Naive thymus-derived CD4-positive, alpha-beta T cell (primary cell): ENCODE measurements around the gene RSRC1. TPM values are rescaled to one million over a fixed set of nuclear protein-coding genes. Genes with fewer than 3 reads are reported as not detected.
"Not testable (repeated sequence)": the region's sequence is repeated elsewhere in the genome, so short reads cannot be mapped to it uniquely, and the experiment has no call there.

ENCODE experiments used
- ATAC-seq: fragments of 150-1000 bp; cut with Tn5 transposase; 2 replicates; pipeline ENCODE4 v1.10.0; 2021; ENCODE audit warnings: mild to moderate bottlenecking, moderate library complexity
- CTCF ChIA-PET: fragments of 350-600 bp; sonication (Branson Sonifier 250); formaldehyde crosslinking; loops from one replicate; lab custom pipeline; 2021; ENCODE audit warnings: antibody characterized with exemption; lab: Charles Lee
- POLR2A ChIA-PET: fragments of 350-600 bp; sonication (Branson Sonifier 250); formaldehyde crosslinking; loops from one replicate; lab custom pipeline; 2021; ENCODE audit warnings: antibody characterized with exemption, inconsistent platforms; lab: Charles Lee
- DNase-seq, 9 donors: peaks; one replicate each; pipeline versions ENCODE4 v3.0.0 to v3.0.0-alpha.2; 2020 to 2022; ENCODE audit warnings: mixed read lengths in 1 of 9
- H3K27ac ChIP-seq: one replicate; pipeline ENCODE4 v1.7.0; 2013; ENCODE audit warnings: mild to moderate bottlenecking, low read depth, low read length, moderate library complexity
- H3K27me3 ChIP-seq, 2 donors: one replicate each; pipeline ENCODE4 v1.7.0; 2013; ENCODE audit warnings: low read length in 2 of 2, mild to moderate bottlenecking in 2 of 2, moderate library complexity in 2 of 2; ENCODE audit not compliant: control insufficient read depth in 2 of 2, insufficient read depth in 2 of 2
- H3K36me3 ChIP-seq, 3 experiments: 1 replicate in 2 of 3; 2 replicates in 1 of 3; pipeline ENCODE4 v1.7.0; 2013; ENCODE audit warnings: low read length in 3 of 3, mild to moderate bottlenecking in 3 of 3, moderate library complexity in 1 of 3; ENCODE audit not compliant: insufficient read depth in 3 of 3, control insufficient read depth in 2 of 3
- H3K4me1 ChIP-seq, 2 donors: one replicate each; pipeline ENCODE4 v1.7.0; 2013; ENCODE audit warnings: low read length in 2 of 2, mild to moderate bottlenecking in 2 of 2, moderate library complexity in 1 of 2; ENCODE audit not compliant: control insufficient read depth in 2 of 2, insufficient read depth in 2 of 2
- H3K4me3 ChIP-seq: 2 replicates; pipeline ENCODE4 v1.7.0; 2013; ENCODE audit warnings: mild to moderate bottlenecking, low read length
- H3K9me3 ChIP-seq, 3 experiments: 1 replicate in 2 of 3; 2 replicates in 1 of 3; pipeline ENCODE4 v1.7.0; 2013; ENCODE audit warnings: low read length in 3 of 3; ENCODE audit not compliant: control insufficient read depth in 2 of 3
- H3K27ac Mint-ChIP-seq, 9 donors: one replicate each; pipeline ENCODE4 v1.8.0; 2020 to 2022; ENCODE audit warnings: mixed read lengths in 9 of 9, mild to moderate bottlenecking in 8 of 9, moderate library complexity in 5 of 9, inconsistent platforms in 2 of 9
- H3K27me3 Mint-ChIP-seq, 5 donors: one replicate each; pipeline ENCODE4 v1.8.0; 2021 to 2022; ENCODE audit warnings: mixed read lengths in 5 of 5, mild to moderate bottlenecking in 1 of 5
- H3K36me3 Mint-ChIP-seq, 5 donors: one replicate each; pipeline ENCODE4 v1.8.0; 2020 to 2022; ENCODE audit warnings: mixed read lengths in 5 of 5, mild to moderate bottlenecking in 3 of 5, inconsistent platforms in 1 of 5
- H3K4me1 Mint-ChIP-seq, 7 donors: one replicate each; pipeline ENCODE4 v1.8.0; 2020 to 2022; ENCODE audit warnings: mixed read lengths in 7 of 7, mild to moderate bottlenecking in 3 of 7, inconsistent platforms in 1 of 7
- H3K4me3 Mint-ChIP-seq, 10 donors: one replicate each; pipeline ENCODE4 v1.8.0; 2020 to 2022; ENCODE audit warnings: mild to moderate bottlenecking in 10 of 10, mixed read lengths in 10 of 10, moderate library complexity in 6 of 10, inconsistent platforms in 2 of 10
- H3K9me3 Mint-ChIP-seq, 11 donors: one replicate each; pipeline ENCODE4 v1.8.0; 2020 to 2022; ENCODE audit warnings: mixed read lengths in 11 of 11, mild to moderate bottlenecking in 4 of 11, inconsistent platforms in 1 of 11, moderate library complexity in 1 of 11
- intact Hi-C, 2 donors: fragments of 100-400 bp; cut with micrococcal nuclease; formaldehyde crosslinking; loops; one replicate each; pipeline ENCODE4 v1.15.1; 2023
- polyA plus RNA-seq, 2 donors: library from polyadenylated mRNA; unstranded; fragments of 300-500 nt; fragmentation: Illumina TruSeq; gene quantifications; one replicate each; pipeline ENCODE4 v1.2.3, GENCODE V29; 2021
- total RNA-seq, 6 experiments: library from RNA in 5 of 6; stranded (reverse) in 5 of 6; gene quantifications; 1 replicate in 5 of 6; 2 replicates in 1 of 6; pipeline ENCODE4 v1.2.3 and lab custom pipeline; 2021 to 2026

Gene RSRC1
- total and polyA plus RNA-seq, 7 experiments from 2014 or later: 30.0 to 45.0 (median 37.4) TPM

DNA sequence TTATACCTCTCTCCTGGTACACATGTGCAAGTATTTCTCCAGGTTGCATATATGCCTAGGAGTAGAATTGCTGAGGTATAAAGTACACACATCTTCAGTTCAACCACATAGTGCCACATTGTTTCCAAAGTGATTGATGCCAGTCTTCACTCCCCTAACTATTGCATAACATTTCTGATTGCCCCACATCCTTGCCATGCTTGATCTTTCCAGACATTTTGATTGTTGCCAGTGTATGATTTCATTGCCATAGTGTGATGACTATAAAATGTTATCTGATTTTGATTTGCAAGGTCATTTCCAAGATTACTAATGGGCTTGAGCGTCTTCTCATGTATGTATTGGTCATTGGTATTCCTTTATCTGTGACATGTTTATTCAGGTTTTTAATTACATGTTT lies 400.0 kb downstream of the RSRC1 start:
- ChIA-PET CTCF (no interaction called here), POLR2A (no interaction called here)
- Histone ChIP-seq H3K4me3 (no peak overlapping the region), H3K27ac (no peak overlapping the region), H3K4me1 (no peaks in the 10 kb centered on the region), H3K36me3 (no peaks in the 10 kb centered on the region), H3K9me3 (no peaks in the 10 kb centered on the region), H3K27me3 (no peaks in the 10 kb centered on the region)
- H3K4me1 Mint-ChIP-seq: peaks cover 0 to 6% (median 0%) of the 10 kb centered on the region in 7 donors
- H3K27me3 Mint-ChIP-seq: no peaks in the 10 kb centered on the region
- intact Hi-C loops: no loop called here
- peaks cover 0 to 35% (median 17%) of the 10 kb centered on the region in 5 donors for H3K36me3 Mint-ChIP-seq
- ATAC-seq: no peak
- DNase-seq: no peak
- H3K27ac Mint-ChIP-seq: no peak overlapping the region
- H3K9me3 Mint-ChIP-seq: peaks cover 8 to 38% (median 18%) of the 10 kb centered on the region in 11 donors
- no peak overlapping the region for H3K4me3 Mint-ChIP-seq

DNA sequence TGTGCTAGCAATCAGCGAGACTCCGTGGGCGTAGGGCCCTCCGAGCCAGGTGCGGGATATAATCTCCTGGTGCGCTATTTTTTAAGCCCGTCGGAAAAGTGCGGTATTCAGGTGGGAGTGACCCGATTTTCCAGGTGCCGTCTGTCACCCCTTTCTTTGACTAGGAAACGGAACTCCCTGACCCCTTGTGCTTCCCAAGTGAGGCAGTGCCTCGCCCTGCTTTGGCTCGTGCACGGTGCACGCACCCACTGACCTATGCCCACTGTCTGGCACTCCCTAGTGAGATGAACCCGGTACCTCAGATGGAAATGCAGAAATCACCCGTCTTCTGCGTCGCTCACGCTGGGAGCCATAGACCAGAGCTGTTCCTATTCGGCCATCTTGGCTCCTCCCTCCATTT lies 406.8 kb downstream of the RSRC1 start:
- CTCF ChIA-PET, H3K36me3 ChIP-seq, H3K27me3 ChIP-seq, POLR2A ChIA-PET, H3K27me3 Mint-ChIP-seq, intact Hi-C loops, DNase-seq, H3K4me3 ChIP-seq, H3K4me3 Mint-ChIP-seq, H3K4me1 Mint-ChIP-seq, H3K4me1 ChIP-seq, ATAC-seq, H3K27ac ChIP-seq, H3K27ac Mint-ChIP-seq, H3K9me3 ChIP-seq: not testable (repeated sequence)
- peaks cover 0 to 22% (median 9%) of the 10 kb centered on the region in 5 donors for H3K36me3 Mint-ChIP-seq
- peaks cover 3 to 25% (median 16%) of the 10 kb centered on the region in 11 donors for H3K9me3 Mint-ChIP-seq

DNA sequence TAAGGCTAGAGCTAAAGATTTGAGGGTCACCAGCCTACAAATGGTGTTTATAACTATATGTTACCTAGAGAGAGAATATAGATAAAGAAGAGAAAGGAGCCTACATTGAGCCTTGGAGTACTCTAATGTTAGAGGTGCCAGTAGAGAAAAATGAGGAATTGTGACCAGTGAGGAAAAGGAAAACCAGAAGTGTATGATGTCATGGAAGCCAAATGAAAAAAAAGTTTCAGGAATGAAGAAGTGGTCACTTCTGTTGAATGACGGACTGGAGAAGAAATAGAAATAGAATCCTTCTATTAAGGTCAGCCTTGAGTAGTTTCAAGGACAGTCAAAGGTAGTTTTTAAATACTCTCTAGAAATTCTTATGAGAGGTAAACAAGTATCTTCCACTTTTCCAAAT lies 409.9 kb downstream of the RSRC1 start:
- no peaks in the 10 kb centered on the region for H3K27me3 Mint-ChIP-seq
- intact Hi-C loops: no loop called here

DNA sequence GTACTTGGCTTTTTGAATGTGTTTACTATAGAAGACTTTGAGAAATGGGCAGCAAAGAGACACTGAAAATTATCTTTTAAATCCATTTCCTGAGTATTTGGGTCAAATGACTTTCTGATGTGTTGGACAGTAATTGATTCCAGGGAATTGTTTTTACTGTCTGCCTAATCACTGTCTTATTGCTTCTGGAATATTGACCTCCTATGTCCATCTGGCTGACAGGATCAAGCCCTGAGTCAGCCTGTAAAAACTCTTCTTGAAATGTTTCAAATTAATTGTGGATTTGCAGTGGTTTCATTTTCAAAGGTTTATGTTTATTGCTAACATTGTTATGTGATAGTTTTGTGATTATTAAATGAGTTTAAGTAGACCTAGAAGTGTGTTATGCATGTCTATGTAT lies 410.5 kb downstream of the RSRC1 start:
- ChIA-PET POLR2A (no interaction called here), CTCF (no interaction called here)
- no peaks in the 10 kb centered on the region for H3K36me3 ChIP-seq
- Mint-ChIP-seq H3K4me3 (no peak overlapping the region), H3K9me3 (peaks cover 0 to 13% (median 4%) of the 10 kb centered on the region in 11 donors), H3K36me3 (peaks cover 0 to 27% (median 12%) of the 10 kb centered on the region in 5 donors), H3K27me3 (no peaks in the 10 kb centered on the region), H3K4me1 (no peaks in the 10 kb centered on the region), H3K27ac (no peak overlapping the region)
- no peaks in the 10 kb centered on the region for H3K9me3 ChIP-seq
- no peak overlapping the region for H3K27ac ChIP-seq
- H3K4me1 ChIP-seq: no peaks in the 10 kb centered on the region
- intact Hi-C loops: no loop called here
- ATAC-seq (no peak), DNase-seq (no peak)
- no peaks in the 10 kb centered on the region for H3K27me3 ChIP-seq
- no peak overlapping the region for H3K4me3 ChIP-seq

More for the DNA sequence above, 409.9 kb downstream of the RSRC1 start:
- no peaks in the 10 kb centered on the region for H3K9me3 ChIP-seq
- H3K4me3 Mint-ChIP-seq: no peak overlapping the region
- H3K36me3 ChIP-seq: no peaks in the 10 kb centered on the region
- H3K27ac ChIP-seq: no peak overlapping the region
- no peaks in the 10 kb centered on the region for H3K4me1 Mint-ChIP-seq
- no peak for DNase-seq
- no peaks in the 10 kb centered on the region for H3K4me1 ChIP-seq
- no peaks in the 10 kb centered on the region for H3K27me3 ChIP-seq
- peaks cover 0 to 27% (median 12%) of the 10 kb centered on the region in 5 donors for H3K36me3 Mint-ChIP-seq
- ATAC-seq: no peak
- CTCF ChIA-PET: no interaction called here
- H3K9me3 Mint-ChIP-seq: peaks cover 0 to 13% (median 6%) of the 10 kb centered on the region in 11 donors
- no peak overlapping the region for H3K27ac Mint-ChIP-seq
- H3K4me3 ChIP-seq: no peak overlapping the region
- POLR2A ChIA-PET: no interaction called here

DNA sequence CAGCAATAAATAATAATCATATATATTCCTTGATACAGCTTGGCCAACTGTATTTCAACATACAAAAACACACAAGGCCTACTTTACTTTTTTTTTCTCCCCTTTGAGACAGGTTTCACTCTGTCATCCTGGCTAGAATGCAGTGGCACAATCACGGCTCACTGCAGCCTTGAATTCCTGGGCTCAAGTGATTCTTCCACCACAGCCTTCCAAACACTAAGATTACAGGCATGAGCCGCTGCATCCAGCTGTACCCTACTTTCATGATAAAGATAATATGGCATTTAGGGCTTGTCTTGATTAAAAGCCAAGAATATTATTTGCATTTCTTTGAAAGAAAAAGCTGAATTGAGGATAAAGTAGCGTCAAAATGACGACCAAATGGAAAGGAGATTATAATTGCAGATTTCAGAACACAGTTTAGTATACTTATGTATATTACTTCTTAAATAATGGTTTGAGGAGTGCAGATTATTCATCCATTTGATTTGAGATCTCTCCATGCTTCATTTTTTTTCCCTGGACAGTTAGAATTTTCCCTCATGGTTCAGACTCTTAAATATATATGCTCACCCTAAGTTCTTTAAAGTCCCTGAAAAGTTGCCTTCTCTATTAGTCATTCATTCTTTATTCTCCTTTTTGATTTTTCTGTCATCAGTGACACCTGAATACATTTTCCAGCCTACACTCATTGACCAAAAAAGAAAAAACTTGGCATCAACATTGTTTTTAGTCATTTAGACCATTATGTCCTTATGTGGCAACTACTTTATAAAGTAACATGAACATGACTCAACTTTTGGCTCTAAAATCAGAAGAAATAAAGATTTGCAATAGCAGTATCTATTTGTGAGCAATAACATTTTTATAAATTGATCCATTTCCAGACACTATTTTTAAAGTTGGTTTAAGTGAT lies 412.6 kb downstream of the RSRC1 start:
- H3K4me1 Mint-ChIP-seq: no peaks in the 10 kb centered on the region
- no peak overlapping the region for H3K4me3 ChIP-seq
- peaks cover 0 to 13% (median 0%) of the 10 kb centered on the region in 11 donors for H3K9me3 Mint-ChIP-seq
- no peak overlapping the region for H3K27ac Mint-ChIP-seq
- H3K27ac ChIP-seq: no peak overlapping the region
- intact Hi-C loops: no loop called here
- DNase-seq: no peak
- no peaks in the 10 kb centered on the region for H3K4me1 ChIP-seq
- ChIA-PET CTCF (no interaction called here), POLR2A (no interaction called here)
- H3K27me3 Mint-ChIP-seq: no peaks in the 10 kb centered on the region
- no peaks in the 10 kb centered on the region for H3K9me3 ChIP-seq
- H3K4me3 Mint-ChIP-seq: no peak overlapping the region
- ATAC-seq: no peak
- no peaks in the 10 kb centered on the region for H3K36me3 ChIP-seq
- peaks cover 0 to 24% (median 8%) of the 10 kb centered on the region in 5 donors for H3K36me3 Mint-ChIP-seq
- H3K27me3 ChIP-seq: no peaks in the 10 kb centered on the region

DNA sequence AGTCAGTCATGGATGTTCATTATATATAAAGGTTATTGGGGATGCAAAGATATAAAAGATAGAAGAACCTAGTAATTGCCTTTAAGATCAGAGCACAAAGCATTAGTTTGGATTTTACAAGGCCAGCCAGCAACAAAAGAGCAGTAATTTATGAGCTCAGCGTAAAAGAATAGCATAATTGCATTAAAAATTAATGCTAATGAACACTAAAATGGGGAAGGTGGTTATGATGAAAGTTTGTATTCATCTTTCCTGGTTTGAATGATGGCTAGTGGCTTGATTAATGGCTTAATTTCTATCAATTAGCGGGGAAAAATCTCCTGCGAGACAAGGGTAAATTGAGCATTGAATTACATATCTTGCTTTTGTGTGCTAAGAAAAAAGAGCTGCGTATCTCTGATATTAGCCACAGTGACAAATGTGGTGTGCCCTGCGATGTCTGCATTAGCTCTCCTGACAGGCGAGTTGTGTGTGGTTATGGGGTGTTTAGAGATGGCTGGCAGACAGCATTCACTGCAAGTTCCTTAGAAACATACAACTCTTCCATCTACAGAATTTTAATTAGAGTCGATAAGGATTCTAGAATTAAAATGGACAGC lies 418.3 kb downstream of the RSRC1 start:
- Mint-ChIP-seq H3K4me3 (no peak overlapping the region), H3K4me1 (no peaks in the 10 kb centered on the region), H3K27me3 (no peaks in the 10 kb centered on the region), H3K36me3 (peaks cover 0 to 8% (median 0%) of the 10 kb centered on the region in 5 donors), H3K27ac (no peak overlapping the region), H3K9me3 (peaks cover 0 to 6% (median 0%) of the 10 kb centered on the region in 11 donors)
- no peaks in the 10 kb centered on the region for H3K9me3 ChIP-seq
- intact Hi-C loops: no loop called here
- DNase-seq (no peak), ATAC-seq (no peak)
- no peak overlapping the region for H3K27ac ChIP-seq
- H3K4me1 ChIP-seq: no peaks in the 10 kb centered on the region
- no peak overlapping the region for H3K4me3 ChIP-seq
- H3K36me3 ChIP-seq: no peaks in the 10 kb centered on the region
- no peaks in the 10 kb centered on the region for H3K27me3 ChIP-seq
- POLR2A ChIA-PET: no interaction called here
- CTCF ChIA-PET: no interaction called here
